SK-N-SH (cell line): ENCODE results near the gene TMEM151A. TPM values are rescaled to one million over a fixed set of nuclear protein-coding genes. Genes with fewer than 3 reads are reported as not detected.
A peak's percentile ranks its signal among the peaks of the same experiment; 100 is the strongest.

Experiments used
- CTCF ChIA-PET: fragments of 300-600, 350-600 bp; formaldehyde crosslinking; extraction: SDS; loops from one replicate; lab custom pipeline; 2021; lab: Yijun Ruan, JAX
- POLR2A ChIA-PET: fragments of 350-600 bp; sonication (Branson Sonifier 250); formaldehyde crosslinking; extraction: SDS; loops from one replicate; lab custom pipeline; 2020; ENCODE audit warnings: antibody characterized with exemption, inconsistent platforms; lab: Yijun Ruan, JAX
- DNase-seq: peaks from one replicate; pipeline ENCODE4 v3.0.0; 2012
- H2AFZ ChIP-seq: fragments of 200-600 bp; sonication (generic); 2 replicates; pipeline ENCODE4 v1.8.1; 2016; ENCODE audit warnings: antibody characterized with exemption, mild to moderate bottlenecking, low read depth
- H3F3A ChIP-seq: fragments of 200-600 bp; sonication (generic); replicated peaks from 2 replicates; pipeline ENCODE3; 2016; ENCODE audit warnings: antibody characterized with exemption, mild to moderate bottlenecking; ENCODE audit not compliant: insufficient read depth
- H3K27ac ChIP-seq, 2 experiments: fragments of 200-500 bp in 1 of 2; fragments of 200-600 bp in 1 of 2; sonication (Bioruptor generic) in 1 of 2; sonication (generic), shearing (Covaris generic) in 1 of 2; 2 replicates each; pipeline versions ENCODE4 v1.5.1 to v1.6.1; 2014 to 2016; ENCODE audit warnings: low read depth in 2 of 2, inconsistent platforms in 1 of 2, low read length in 1 of 2, mild to moderate bottlenecking in 1 of 2, mixed read lengths in 1 of 2
- H3K27me3 ChIP-seq: fragments of 200-600 bp; sonication (generic), shearing (Covaris generic); 2 replicates; pipeline ENCODE4 v1.6.1; 2016; ENCODE audit warnings: mixed run types; ENCODE audit not compliant: insufficient read depth
- H3K36me3 ChIP-seq, 2 experiments: fragments of 200-500 bp in 1 of 2; fragments of 200-600 bp in 1 of 2; sonication (Bioruptor generic) in 1 of 2; sonication (generic) in 1 of 2; replicated peaks in 1 of 2; 2 replicates each; pipeline versions ENCODE3 to v1.5.1; 2014 to 2016; ENCODE audit warnings: low read length in 1 of 2, mild to moderate bottlenecking in 1 of 2; ENCODE audit not compliant: insufficient read depth in 2 of 2, control insufficient read depth in 1 of 2
- H3K4me1 ChIP-seq, 2 experiments: fragments of 200-500 bp in 1 of 2; fragments of 200-600 bp in 1 of 2; sonication (Bioruptor generic) in 1 of 2; sonication (generic), shearing (Covaris generic) in 1 of 2; 2 replicates each; pipeline versions ENCODE4 v1.5.1 to v1.6.1; 2014 to 2016; ENCODE audit warnings: low read depth in 1 of 2, low read length in 1 of 2, mixed run types in 1 of 2; ENCODE audit not compliant: insufficient read depth in 2 of 2, control insufficient read depth in 1 of 2
- H3K4me2 ChIP-seq: fragments of 200-600 bp; sonication (generic), shearing (Covaris generic); 2 replicates; pipeline ENCODE4 v1.6.1; 2017; ENCODE audit warnings: mixed run types
- H3K4me3 ChIP-seq, 2 experiments: fragments of 200-500 bp in 1 of 2; fragments of 200-600 bp in 1 of 2; sonication (Bioruptor generic) in 1 of 2; sonication (generic), shearing (Covaris generic) in 1 of 2; 2 replicates each; pipeline versions ENCODE4 v1.5.1 to v1.8.1; 2014 to 2016; ENCODE audit warnings: low read depth in 2 of 2, inconsistent platforms in 1 of 2, low read length in 1 of 2, mild to moderate bottlenecking in 1 of 2, mixed read lengths in 1 of 2, moderate library complexity in 1 of 2
- H3K79me2 ChIP-seq: fragments of 200-600 bp; sonication (generic); 2 replicates; pipeline ENCODE4 v1.8.1; 2017; ENCODE audit warnings: mild to moderate bottlenecking; ENCODE audit not compliant: insufficient read depth
- H3K9ac ChIP-seq: fragments of 200-600 bp; sonication (generic); 2 replicates; pipeline ENCODE4 v1.6.1; 2017; ENCODE audit warnings: mixed run types
- H3K9me2 ChIP-seq: fragments of 200-600 bp; sonication (generic); 2 replicates; pipeline ENCODE4 v1.6.1; 2017; ENCODE audit warnings: mixed run types
- H3K9me3 ChIP-seq: fragments of 200-600 bp; sonication (generic); 2 replicates; pipeline ENCODE4 v1.6.1; 2017; ENCODE audit warnings: mixed run types, mild to moderate bottlenecking, moderate library complexity
- H4K20me1 ChIP-seq: fragments of 200-600 bp; sonication (generic); 2 replicates; pipeline ENCODE4 v1.6.1; 2017; ENCODE audit warnings: mild to moderate bottlenecking, mixed run types; ENCODE audit not compliant: insufficient read depth
- CHD2 ChIP-seq: fragments of 150-350 bp; IDR thresholded peaks from 2 replicates; pipeline ENCODE4 v1.6.1; 2018; ENCODE audit warnings: low read length; ENCODE audit not compliant: partially characterized antibody
- CTCF ChIP-seq: fragments of 200-600 bp; sonication (generic); IDR thresholded peaks from 2 replicates; pipeline ENCODE4 v1.6.1; 2017; ENCODE audit warnings: antibody characterized with exemption, mild to moderate bottlenecking, moderate library complexity
- EZH2phosphoT487 ChIP-seq: fragments of 200-600 bp; sonication (generic); IDR thresholded peaks from 2 replicates; pipeline ENCODE4 v1.6.1; 2017; ENCODE audit warnings: low read depth, mixed run types, mild to moderate bottlenecking, antibody characterized with exemption, moderate library complexity, borderline replicate concordance
- FOXJ3 ChIP-seq: sonication (generic); formaldehyde crosslinking; IDR thresholded peaks from 2 replicates; pipeline ENCODE4 v1.5.1; 2020; ENCODE audit warnings: mild to moderate bottlenecking, missing genetic modification reagents
- FOXM1 ChIP-seq: IDR thresholded peaks from 2 replicates; pipeline ENCODE4 v1.4.0; 2012; ENCODE audit warnings: low read depth, mild to moderate bottlenecking
- GATA2 ChIP-seq: sonication (generic); formaldehyde crosslinking; IDR thresholded peaks from 2 replicates; pipeline ENCODE4 v1.5.0; 2020; ENCODE audit warnings: mild to moderate bottlenecking, missing genetic modification reagents
- IRF3 ChIP-seq: fragments of 150-350 bp; IDR thresholded peaks from 2 replicates; pipeline ENCODE4 v1.6.1; 2016; ENCODE audit warnings: mild to moderate bottlenecking, low read depth, low read length
- JUND ChIP-seq: IDR thresholded peaks from 2 replicates; pipeline ENCODE4 v1.4.0; 2012
- MEF2A ChIP-seq: IDR thresholded peaks from 2 replicates; pipeline ENCODE4 v1.4.0; 2012; ENCODE audit warnings: low read depth, borderline replicate concordance
- NFIC ChIP-seq: IDR thresholded peaks from 2 replicates; pipeline ENCODE4 v1.4.0; 2012; ENCODE audit warnings: borderline replicate concordance
- NRF1 ChIP-seq: IDR thresholded peaks from 2 replicates; pipeline ENCODE4 v1.6.1; 2012; ENCODE audit warnings: low read depth, mild to moderate bottlenecking, low read length
- POLR2AphosphoS5 ChIP-seq: IDR thresholded peaks from 2 replicates; pipeline ENCODE4 v1.6.1; 2012; ENCODE audit warnings: low read depth, low read length
- RCOR1 ChIP-seq: fragments of 150-350 bp; IDR thresholded peaks from 2 replicates; pipeline ENCODE4 v1.6.1; 2017; ENCODE audit warnings: antibody characterized with exemption, low read length
- SIN3A ChIP-seq: IDR thresholded peaks from 2 replicates; pipeline ENCODE4 v1.6.1; 2012; ENCODE audit warnings: low read depth, mild to moderate bottlenecking, low read length, moderate library complexity, borderline replicate concordance
- TAF1 ChIP-seq: IDR thresholded peaks from 2 replicates; pipeline ENCODE4 v1.6.1; 2012; ENCODE audit warnings: low read depth, mild to moderate bottlenecking, low read length, moderate library complexity, borderline replicate concordance
- USF2 ChIP-seq: fragments of 150-350 bp; IDR thresholded peaks from 2 replicates; pipeline ENCODE4 v1.6.1; 2017; ENCODE audit warnings: antibody characterized with exemption, low read length, low read depth, borderline replicate concordance
- WGBS: methylation state at CpG from one replicate; pipeline ENCODE4 v1.1.6; 2017; ENCODE audit warnings: low lambda C conversion rate; 5-methylcytosine and 5-hydroxymethylcytosine counted together
- polyA plus RNA-seq, 3 experiments: library from polyadenylated mRNA; depleted of rRNA; stranded (reverse); fragments of >200 nt; gene quantifications; 2 replicates each; pipeline ENCODE4 v1.2.3, GENCODE V29; 2012
- TF ChIP-seq, protein P1 (sequence below): IDR thresholded peaks from 2 replicates; pipeline ENCODE4; 2012

Gene TMEM151A
- polyA plus RNA-seq, 1 of the 3 experiments (the other 2 are of a cell fraction) = 0.35 TPM

DNA sequence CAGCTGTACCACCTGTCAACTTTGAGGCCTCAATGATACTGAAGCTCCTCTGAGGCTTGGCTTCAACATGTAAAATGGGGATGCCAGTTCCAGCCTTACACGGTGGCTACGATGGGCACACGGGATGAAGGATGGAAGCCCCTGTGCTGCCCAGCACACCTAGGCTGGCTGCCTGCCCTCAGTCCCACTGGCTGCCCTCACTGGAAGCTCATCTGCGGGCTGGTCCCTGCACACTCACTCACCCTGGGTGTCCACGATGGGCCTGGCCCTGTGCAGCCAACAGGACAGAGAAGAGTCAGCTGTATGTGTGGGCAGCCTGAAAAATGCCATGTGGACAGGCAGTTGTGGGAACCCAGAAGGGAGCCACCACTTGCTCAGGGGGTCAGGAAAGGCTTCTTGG, 5.0 kb upstream of the TMEM151A start (continued):
- TF ChIP-seq, protein P1, sequence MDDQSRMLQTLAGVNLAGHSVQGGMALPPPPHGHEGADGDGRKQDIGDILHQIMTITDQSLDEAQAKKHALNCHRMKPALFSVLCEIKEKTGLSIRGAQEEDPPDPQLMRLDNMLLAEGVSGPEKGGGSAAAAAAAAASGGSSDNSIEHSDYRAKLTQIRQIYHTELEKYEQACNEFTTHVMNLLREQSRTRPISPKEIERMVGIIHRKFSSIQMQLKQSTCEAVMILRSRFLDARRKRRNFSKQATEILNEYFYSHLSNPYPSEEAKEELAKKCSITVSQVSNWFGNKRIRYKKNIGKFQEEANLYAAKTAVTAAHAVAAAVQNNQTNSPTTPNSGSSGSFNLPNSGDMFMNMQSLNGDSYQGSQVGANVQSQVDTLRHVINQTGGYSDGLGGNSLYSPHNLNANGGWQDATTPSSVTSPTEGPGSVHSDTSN = no peak
- TF ChIP-seq TAF1 (no peak), POLR2AphosphoS5 (no peak), EZH2phosphoT487 (no peak), CHD2 (no peak)

DNA sequence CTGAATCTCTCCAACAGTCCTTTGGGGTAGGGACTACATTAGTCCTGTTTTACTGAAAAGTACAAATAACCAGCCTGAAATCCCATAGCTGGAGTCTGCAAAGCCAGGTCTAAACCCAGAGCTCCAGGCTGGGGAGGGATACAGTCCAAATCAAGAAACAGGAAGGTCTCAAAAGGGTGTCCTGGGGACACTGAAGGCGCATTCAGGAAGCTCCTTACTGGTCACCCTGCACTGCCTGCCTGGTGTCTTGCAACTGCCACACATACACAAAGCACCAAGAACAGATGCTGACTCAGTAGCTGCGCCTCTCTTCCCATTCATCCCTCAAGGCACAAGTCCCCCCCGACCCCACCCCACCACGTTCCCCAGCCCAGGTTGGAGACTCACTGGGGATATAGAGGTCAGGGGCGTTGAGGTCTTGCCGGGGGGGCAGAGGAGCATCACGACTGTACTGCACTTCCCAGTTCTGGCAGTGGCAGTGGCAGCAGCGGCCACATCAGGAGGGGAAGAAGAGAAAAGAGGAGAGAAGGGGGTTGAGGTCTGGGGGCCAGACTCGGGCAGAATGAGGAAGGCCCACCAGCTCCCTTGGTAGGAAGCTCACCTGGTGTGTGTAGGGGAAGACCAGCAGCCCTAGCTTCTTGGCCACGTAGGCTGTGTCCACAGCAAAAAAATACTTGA, 4.3 kb upstream of the TMEM151A start:
- 58% methylated on average over 10 of the region's 10 CpGs for WGBS
- Histone ChIP-seq H4K20me1 (peaks cover 12% of the 10 kb centered on the region; the same call in 1 of the 2 replicates), H3K27me3 (no peaks in the 10 kb centered on the region), H3K9me3 (no peaks in the 10 kb centered on the region), H3K9ac (no peak overlapping the region), H3K4me3 (peak overlapping the region; percentile 88 to 90), H3K9me2 (no peaks in the 10 kb centered on the region), H3K4me1 (peaks cover 7 to 39% of the 10 kb centered on the region in 2 experiments; a peak in 2 of 4 replicates), H3K79me2 (peaks cover 37% of the 10 kb centered on the region; the same call in 1 of the 2 replicates), H3K4me2 (peak overlapping the region; percentile 99), H2AFZ (no peak overlapping the region), H3K27ac (peak overlapping the region in 1 of 2 experiments; percentile 93; a peak in 2 of 4 replicates), H3F3A (peaks cover 18% of the 10 kb centered on the region), H3K36me3 (peaks cover 0 to 34% of the 10 kb centered on the region in 2 experiments)
- no peak for DNase-seq
- POLR2A ChIA-PET = interaction anchor here (1.1 to 1.8 kb wide), 2 partner anchors 7 to 20 kb away, joined by 3 to 8 read pairs; no protein-coding TSS in a partner anchor
- CTCF ChIA-PET = interaction anchor here (1.0 to 6.2 kb wide), 6 partner anchors 19 to 64 kb away, joined by 3 to 63 read pairs (median 11); partner anchors contain the start of genes RAB1B and RIN1
- TF ChIP-seq RCOR1 = no peak
- no peak for TF ChIP-seq POLR2AphosphoS5
- TF ChIP-seq CTCF = no peak
- TF ChIP-seq NFIC = no peak
- TF ChIP-seq FOXM1 = no peak
- no peak for TF ChIP-seq SIN3A
- TF ChIP-seq USF2 = no peak
- TF ChIP-seq MEF2A = no peak
- TF ChIP-seq, protein P1 = no peak
- TF ChIP-seq JUND = no peak
- TF ChIP-seq IRF3 = no peak
- TF ChIP-seq GATA2 = no peak
- no peak for TF ChIP-seq FOXJ3 (CRISPR knock-in tag)
- no peak for TF ChIP-seq CHD2
- no peak for TF ChIP-seq NRF1
